Measurements from ENCODE around the gene ZNF235.
A peak's percentile ranks its signal among the peaks of the same experiment; 100 is the strongest.
"Not testable (repeated sequence)": the region's sequence is repeated elsewhere in the genome, so short reads cannot be mapped to it uniquely, and the experiment has no call there.

The ZNF235 gene

GRCh38 chr19:44304659-44305193 lies at the start of gene ZNF235:
TSS of gene ZNF235 (minus strand) at chr19:44305025. CDS start at chr19:44303404, 1,621 bp downstream.
- DNase-seq: peak; percentile 80

GRCh38 chr19:44346556-44346955 lies 41.7 kb upstream of the ZNF235 start:
- DNase-seq: no peak

- no peak for DNase-seq
These were observed 41.1 kb upstream of the ZNF235 start for GRCh38 chr19:44345959-44346358.

- DNase-seq: no peak
These were observed 39.4 kb upstream of the ZNF235 start for GRCh38 chr19:44344255-44344654.

- no peak for DNase-seq
These were observed 37.0 kb upstream of the ZNF235 start for GRCh38 chr19:44341794-44342193.

GRCh38 chr19:44334639-44335038 lies 29.8 kb upstream of the ZNF235 start:
- DNase-seq: not testable (repeated sequence)

- DNase-seq: no peak
These were observed 27.3 kb upstream of the ZNF235 start for GRCh38 chr19:44332145-44332544.

- no peak for DNase-seq
These were observed 11.1 kb upstream of the ZNF235 start for GRCh38 chr19:44315883-44316282.

- DNase-seq: no peak
These were observed 8.4 kb upstream of the ZNF235 start for GRCh38 chr19:44313231-44313630.

- no peak for DNase-seq
These were observed 3.2 kb upstream of the ZNF235 start for GRCh38 chr19:44308011-44308410.

- no peak for DNase-seq
These were observed 1.5 kb upstream of the ZNF235 start for GRCh38 chr19:44306283-44306682.

GRCh38 chr19:44305457-44305856 lies 632 bp upstream of the ZNF235 start:
- DNase-seq: no peak

GRCh38 chr19:44303976-44304568 lies 753 bp downstream of the ZNF235 start:
- no peak for DNase-seq

- no peak for DNase-seq
These were observed 1.5 kb downstream of the ZNF235 start for GRCh38 chr19:44303320-44303719.

- no peak for DNase-seq
These were observed 19.9 kb downstream of the ZNF235 start for GRCh38 chr19:44284968-44285367.

GRCh38 chr19:44282846-44283245 lies 22.0 kb downstream of the ZNF235 start:
- DNase-seq: no peak

GRCh38 chr19:44280916-44281315 lies 23.9 kb downstream of the ZNF235 start:
- no peak for DNase-seq

GRCh38 chr19:44278181-44278690 lies 26.6 kb downstream of the ZNF235 start:
- no peak for DNase-seq

GRCh38 chr19:44277331-44277730 lies 27.5 kb downstream of the ZNF235 start:
- DNase-seq: no peak

GRCh38 chr19:44260695-44261446 lies 44.0 kb downstream of the ZNF235 start:
- DNase-seq: no peak

GRCh38 chr19:44260343-44260681 lies 44.5 kb downstream of the ZNF235 start:
- no peak for DNase-seq

GRCh38 chr19:44258835-44259413 lies 45.9 kb downstream of the ZNF235 start:
- DNase-seq: no peak

- no peak for DNase-seq
These were observed 46.7 kb downstream of the ZNF235 start for GRCh38 chr19:44258136-44258535.

Data from GDM1 (cell line).